Lower leg skin (tissue), 4 donors: ENCODE measurements around the gene OR10Z1. TPM values are rescaled to one million over a fixed set of nuclear protein-coding genes. Genes with fewer than 3 reads are reported as not detected.

ENCODE experiments used
- DNase-seq, 2 donors: peaks; one replicate each; pipeline ENCODE4 v3.0.0-alpha.2; 2019; ENCODE audit warnings: low spot score in 2 of 2
- H3K4me3 ChIP-seq: fragments of 200-600 bp; sonication (generic); 2 replicates; pipeline ENCODE4 v1.5.1; 2017; ENCODE audit warnings: mild to moderate bottlenecking, low read depth; ENCODE audit not compliant: poor library complexity, severe bottlenecking
- CTCF ChIP-seq, 3 donors: fragments of 450-650 bp; IDR thresholded peaks; one replicate each; pipeline ENCODE4 v1.5.1; 2016; ENCODE audit warnings: antibody characterized with exemption in 3 of 3, mild to moderate bottlenecking in 3 of 3, moderate library complexity in 2 of 3
- POLR2A ChIP-seq, 2 donors: fragments of 450-650 bp; IDR thresholded peaks; one replicate each; pipeline ENCODE4 v1.6.1; 2016 to 2017; ENCODE audit warnings: antibody characterized with exemption in 2 of 2, mild to moderate bottlenecking in 1 of 2, moderate library complexity in 1 of 2
- WGBS, 2 donors: methylation state at CpG; one replicate each; pipeline ENCODE4 v1.1.5; 2018; 5-methylcytosine and 5-hydroxymethylcytosine counted together
- intact Hi-C: fragments of 100-400 bp; cut with DNase I; formaldehyde crosslinking; loops from one replicate; pipeline ENCODE4 v1.15.0; 2023; ENCODE audit warnings: low total_unique reads
- total RNA-seq, 4 donors: library from RNA; depleted of rRNA; stranded (reverse); fragments of >200 nt; gene quantifications; one replicate each; pipeline ENCODE4 v1.1.0, GENCODE V29; 2016

OR10Z1 gene
- total RNA-seq, result not detected

- H3K4me3 ChIP-seq, result no peak within 1 kb of the TSS
- TF ChIP-seq POLR2A (IDR thresholded peaks at IDR 0.05), result no peak
- no peak for TF ChIP-seq CTCF (IDR thresholded peaks at IDR 0.05)
- DNase-seq, result no peak
- 82 to 86% methylated on average over 1 of the region's 1 CpG for WGBS, 2 donors
- intact Hi-C loops, result no loop called here
These were observed at the start of gene OR10Z1 for GRCh38 chr1:158604968-158605367. OR10Z1 (plus strand) TSS chr1:158605268; CDS start chr1:158606439, 1,171 bp downstream.

- no peak overlapping the region for H3K4me3 ChIP-seq
- TF ChIP-seq CTCF (IDR thresholded peaks at IDR 0.05) (no peak), POLR2A (IDR thresholded peaks at IDR 0.05) (no peak)
- intact Hi-C loops, result no loop called here
- WGBS, 2 donors, result 58 to 64% methylated on average over 1 of the region's 1 CpG
- DNase-seq, result no peak
These were observed 45.4 kb upstream of the OR10Z1 start for GRCh38 chr1:158559696-158560095.

- TF ChIP-seq POLR2A (IDR thresholded peaks at IDR 0.05) (no peak), CTCF (IDR thresholded peaks at IDR 0.05) (no peak)
- WGBS, 2 donors, result 75 to 81% methylated on average over 2 of the region's 2 CpGs
- no peak overlapping the region for H3K4me3 ChIP-seq
- intact Hi-C loops, result no loop called here
- DNase-seq, result no peak
These were observed 41.2 kb upstream of the OR10Z1 start for GRCh38 chr1:158563853-158564252.

GRCh38 chr1:158564608-158565007, 40.5 kb upstream of the OR10Z1 start:
- no peak overlapping the region for H3K4me3 ChIP-seq
- 48 to 63% methylated on average over 2 of the region's 2 CpGs for WGBS, 2 donors
- DNase-seq, result no peak
- no peak for TF ChIP-seq POLR2A (IDR thresholded peaks at IDR 0.05)
- TF ChIP-seq CTCF (IDR thresholded peaks at IDR 0.05), result no peak
- intact Hi-C loops, result no loop called here

GRCh38 chr1:158570480-158570879, 34.6 kb upstream of the OR10Z1 start, which contains the start of gene OR6P1:
OR6P1 (minus strand) TSS chr1:158570580; CDS start chr1:158563604, 6,976 bp downstream.
- no peak within 1 kb of the TSS for H3K4me3 ChIP-seq
- intact Hi-C loops, result no loop called here
- no peak for DNase-seq
- 68 to 71% methylated on average over 3 of the region's 3 CpGs for WGBS, 2 donors
- TF ChIP-seq POLR2A (IDR thresholded peaks at IDR 0.05), result no peak
- no peak for TF ChIP-seq CTCF (IDR thresholded peaks at IDR 0.05)

GRCh38 chr1:158572226-158572625, 32.8 kb upstream of the OR10Z1 start:
- intact Hi-C loops, result no loop called here
- WGBS, 2 donors, result 75 to 83% methylated on average over 1 of the region's 1 CpG
- no peak for DNase-seq
- no peak overlapping the region for H3K4me3 ChIP-seq
- TF ChIP-seq POLR2A (IDR thresholded peaks at IDR 0.05) (no peak), CTCF (IDR thresholded peaks at IDR 0.05) (no peak)
